ENCODE results near the gene ASB2. TPM values are rescaled to one million over a fixed set of nuclear protein-coding genes. Genes with fewer than 3 reads are reported as not detected.

ASB2 gene
- total RNA-seq, 1 experiment from 2014 or later, result not detected

DNA sequence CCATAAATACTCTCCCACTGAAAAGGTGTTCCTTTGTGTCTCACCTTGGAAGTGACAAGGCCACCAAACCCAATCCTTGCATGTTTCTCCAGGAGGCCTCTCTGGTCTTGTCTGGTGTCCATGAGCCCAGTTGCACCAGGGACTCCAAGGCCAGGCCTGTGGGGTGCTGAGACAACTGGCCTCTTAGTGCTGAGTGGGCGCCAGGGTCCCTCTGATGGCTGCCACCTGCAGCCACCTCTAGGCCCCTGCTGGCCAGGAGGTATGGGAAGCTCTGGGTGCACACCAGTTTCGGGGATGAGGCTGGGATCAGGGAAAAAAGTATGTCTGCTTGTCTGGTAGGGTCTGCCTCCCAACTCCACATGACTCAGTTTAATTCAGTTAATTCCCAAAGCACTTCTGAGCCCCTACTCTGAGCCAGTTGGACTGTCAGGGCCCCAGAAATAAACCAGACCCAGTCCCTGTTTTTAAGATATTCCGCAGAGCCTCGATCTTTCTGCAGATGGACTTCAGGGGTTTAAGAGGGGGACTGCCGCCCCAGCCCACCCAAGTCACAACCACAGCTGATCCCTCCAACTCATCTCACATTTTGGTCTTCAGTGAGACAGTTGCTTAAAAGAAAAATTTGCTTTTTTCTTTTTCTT lies 64.3 kb downstream of the ASB2 start:
- intact Hi-C loops (cut with micrococcal nuclease), result no loop called here
- H3K27ac ChIP-seq (ENCODE audit: low read depth, low read length), result no peak overlapping the region
- ATAC-seq (no peak), DNase-seq (ENCODE audit: low read depth, low spot score) (no peak)
- H3K9me2 ChIP-seq (ENCODE audit: insufficient read depth), result no peaks in the 10 kb centered on the region
- no peak overlapping the region for H2AFZ ChIP-seq (ENCODE audit: low read depth, low read length, poor library complexity, severe bottlenecking)
- H3K36me3 ChIP-seq (ENCODE audit: control insufficient read depth in 1 of 2, insufficient read depth in 2 of 2, low read length in 2 of 2), result no peaks in the 10 kb centered on the region
- H3K4me2 ChIP-seq (ENCODE audit: low read length), result no peak overlapping the region
- H3K9me3 ChIP-seq (ENCODE audit: control insufficient read depth in 1 of 2, insufficient read depth in 1 of 2, low read depth in 1 of 2, low read length in 2 of 2), result no peaks in the 10 kb centered on the region
- TF ChIP-seq ELF1 (IDR thresholded peaks at IDR 0.05; ENCODE audit: borderline replicate concordance, low read depth), result no peak
- TF ChIP-seq SRF (IDR thresholded peaks at IDR 0.05; ENCODE audit: low read depth), result no peak
- TF ChIP-seq, protein P1, sequence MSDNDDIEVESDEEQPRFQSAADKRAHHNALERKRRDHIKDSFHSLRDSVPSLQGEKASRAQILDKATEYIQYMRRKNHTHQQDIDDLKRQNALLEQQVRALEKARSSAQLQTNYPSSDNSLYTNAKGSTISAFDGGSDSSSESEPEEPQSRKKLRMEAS (IDR thresholded peaks at IDR 0.05), result no peak
- TF ChIP-seq TCF7L2 (IDR thresholded peaks at IDR 0.05; ENCODE audit: borderline replicate concordance, extremely low read depth, insufficient read depth, insufficient read length), result no peak
- TF ChIP-seq JUND (IDR thresholded peaks at IDR 0.05), result no peak
- TF ChIP-seq POLR2A (IDR thresholded peaks at IDR 0.05; ENCODE audit: borderline replicate concordance, extremely low read depth, insufficient read depth, insufficient read length), result no peak
- TF ChIP-seq FOSL1 (IDR thresholded peaks at IDR 0.05; ENCODE audit: low read depth), result no peak
- TF ChIP-seq POLR2AphosphoS5 (IDR thresholded peaks at IDR 0.05; ENCODE audit: low read depth, low read length), result no peak
- no peak for TF ChIP-seq YY1 (IDR thresholded peaks at IDR 0.05; ENCODE audit: extremely low read depth, insufficient replicate concordance, low read depth, low read length)
- TF ChIP-seq SIN3A (IDR thresholded peaks at IDR 0.05; ENCODE audit: low read depth), result no peak
- TF ChIP-seq, protein P2, sequence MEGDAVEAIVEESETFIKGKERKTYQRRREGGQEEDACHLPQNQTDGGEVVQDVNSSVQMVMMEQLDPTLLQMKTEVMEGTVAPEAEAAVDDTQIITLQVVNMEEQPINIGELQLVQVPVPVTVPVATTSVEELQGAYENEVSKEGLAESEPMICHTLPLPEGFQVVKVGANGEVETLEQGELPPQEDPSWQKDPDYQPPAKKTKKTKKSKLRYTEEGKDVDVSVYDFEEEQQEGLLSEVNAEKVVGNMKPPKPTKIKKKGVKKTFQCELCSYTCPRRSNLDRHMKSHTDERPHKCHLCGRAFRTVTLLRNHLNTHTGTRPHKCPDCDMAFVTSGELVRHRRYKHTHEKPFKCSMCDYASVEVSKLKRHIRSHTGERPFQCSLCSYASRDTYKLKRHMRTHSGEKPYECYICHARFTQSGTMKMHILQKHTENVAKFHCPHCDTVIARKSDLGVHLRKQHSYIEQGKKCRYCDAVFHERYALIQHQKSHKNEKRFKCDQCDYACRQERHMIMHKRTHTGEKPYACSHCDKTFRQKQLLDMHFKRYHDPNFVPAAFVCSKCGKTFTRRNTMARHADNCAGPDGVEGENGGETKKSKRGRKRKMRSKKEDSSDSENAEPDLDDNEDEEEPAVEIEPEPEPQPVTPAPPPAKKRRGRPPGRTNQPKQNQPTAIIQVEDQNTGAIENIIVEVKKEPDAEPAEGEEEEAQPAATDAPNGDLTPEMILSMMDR (IDR thresholded peaks at IDR 0.05 in 2 of 3, conservative IDR thresholded peaks at IDR 0.05 in 1 of 3; ENCODE audit: borderline replicate concordance in 1 of 3, insufficient read depth in 1 of 3, low read depth in 2 of 3, low read length in 2 of 3), result no peak
- no peak for TF ChIP-seq CEBPB (IDR thresholded peaks at IDR 0.05; ENCODE audit: low read depth)
- TF ChIP-seq SP1 (IDR thresholded peaks at IDR 0.05; ENCODE audit: low read depth), result no peak
- no peak for TF ChIP-seq ZFX (IDR thresholded peaks at IDR 0.05)
- TF ChIP-seq, protein P3, sequence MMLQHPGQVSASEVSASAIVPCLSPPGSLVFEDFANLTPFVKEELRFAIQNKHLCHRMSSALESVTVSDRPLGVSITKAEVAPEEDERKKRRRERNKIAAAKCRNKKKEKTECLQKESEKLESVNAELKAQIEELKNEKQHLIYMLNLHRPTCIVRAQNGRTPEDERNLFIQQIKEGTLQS (IDR thresholded peaks at IDR 0.05), result no peak
- TF ChIP-seq RAD21 (IDR thresholded peaks at IDR 0.05; ENCODE audit: low read depth), result no peak
- H3K4me1 ChIP-seq (ENCODE audit: control insufficient read depth in 1 of 2, insufficient read depth in 2 of 2, low read length in 2 of 2), result no peaks in the 10 kb centered on the region
- CTCF ChIA-PET, result no interaction called here
- no peaks in the 10 kb centered on the region for H3K79me2 ChIP-seq (ENCODE audit: insufficient read depth, low read length)
- RAD21 ChIA-PET (ENCODE audit: low non-redundant PET in 1 of 2, low total read pairs in 2 of 2, uncharacterized antibody in 2 of 2, unreplicated experiment in 2 of 2), result no interaction called here
- no peaks in the 10 kb centered on the region for H4K20me1 ChIP-seq (ENCODE audit: insufficient read depth)
- POLR2A ChIA-PET, result no interaction called here
- no peak overlapping the region for H3K4me3 ChIP-seq (replicated peaks in 1 of 2; ENCODE audit: low read depth in 1 of 2, low read length in 2 of 2)
- H3K9ac ChIP-seq (ENCODE audit: low read length), result no peak overlapping the region
- no TSS peak for BruUV-seq (replicated peaks)
- no peaks in the 10 kb centered on the region for H3K27me3 ChIP-seq (ENCODE audit: insufficient read depth, low read length)

Measured in HCT116 (cell line).